Measurements from ENCODE around the gene HNRNPA3.

DNA sequence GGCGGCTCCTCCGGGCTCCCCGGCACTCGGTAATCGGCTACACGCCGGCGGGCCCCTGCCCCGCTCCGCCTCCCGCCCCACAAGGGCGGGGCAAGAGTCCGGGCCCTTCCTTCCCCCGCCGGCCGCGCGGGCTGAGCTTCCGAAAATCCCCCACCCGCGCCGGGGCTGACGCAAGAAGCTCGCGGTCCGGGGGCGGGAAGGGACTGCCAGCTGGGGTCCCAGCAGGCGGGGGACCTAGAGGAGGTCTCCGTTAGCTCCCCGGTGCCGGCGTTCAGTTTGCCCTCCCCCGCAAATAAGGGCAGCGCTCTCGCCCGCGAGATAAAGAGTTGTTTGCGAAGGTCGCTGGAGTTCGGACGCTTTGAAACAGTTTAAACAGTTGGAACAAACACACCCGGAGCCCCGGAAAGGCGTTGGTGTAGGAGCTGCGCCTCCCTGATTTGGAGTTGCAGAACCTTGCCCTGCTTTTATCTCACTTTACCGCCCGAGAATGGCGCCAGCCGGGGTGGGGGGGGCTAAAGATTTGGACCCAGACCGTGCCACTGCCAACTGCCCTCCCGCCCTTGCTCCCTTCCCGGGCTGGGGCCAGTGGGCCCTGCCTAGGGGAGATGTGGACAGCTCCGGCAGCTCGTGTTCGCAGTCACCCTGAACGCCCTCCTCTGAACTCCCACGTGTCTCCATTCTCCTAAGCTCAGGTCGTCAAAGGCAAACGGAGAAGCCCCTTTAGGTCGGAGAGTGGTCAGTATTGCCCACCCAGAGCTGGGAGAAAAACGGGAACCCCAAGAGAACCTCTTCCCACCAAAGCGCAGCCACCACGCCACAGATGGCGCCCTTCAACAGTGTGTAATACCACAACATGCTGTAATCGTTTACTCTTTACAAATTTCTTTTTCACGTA is 52.3 kb downstream of the HNRNPA3 start, which contains the start of gene NFE2L2:
- TF ChIP-seq, protein P1, sequence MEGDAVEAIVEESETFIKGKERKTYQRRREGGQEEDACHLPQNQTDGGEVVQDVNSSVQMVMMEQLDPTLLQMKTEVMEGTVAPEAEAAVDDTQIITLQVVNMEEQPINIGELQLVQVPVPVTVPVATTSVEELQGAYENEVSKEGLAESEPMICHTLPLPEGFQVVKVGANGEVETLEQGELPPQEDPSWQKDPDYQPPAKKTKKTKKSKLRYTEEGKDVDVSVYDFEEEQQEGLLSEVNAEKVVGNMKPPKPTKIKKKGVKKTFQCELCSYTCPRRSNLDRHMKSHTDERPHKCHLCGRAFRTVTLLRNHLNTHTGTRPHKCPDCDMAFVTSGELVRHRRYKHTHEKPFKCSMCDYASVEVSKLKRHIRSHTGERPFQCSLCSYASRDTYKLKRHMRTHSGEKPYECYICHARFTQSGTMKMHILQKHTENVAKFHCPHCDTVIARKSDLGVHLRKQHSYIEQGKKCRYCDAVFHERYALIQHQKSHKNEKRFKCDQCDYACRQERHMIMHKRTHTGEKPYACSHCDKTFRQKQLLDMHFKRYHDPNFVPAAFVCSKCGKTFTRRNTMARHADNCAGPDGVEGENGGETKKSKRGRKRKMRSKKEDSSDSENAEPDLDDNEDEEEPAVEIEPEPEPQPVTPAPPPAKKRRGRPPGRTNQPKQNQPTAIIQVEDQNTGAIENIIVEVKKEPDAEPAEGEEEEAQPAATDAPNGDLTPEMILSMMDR (IDR thresholded peaks at IDR 0.05) = no peak
- peak; percentile 67 to 92 (median 71) for TF ChIP-seq POLR2AphosphoS5 (IDR thresholded peaks at IDR 0.05)

All from suprapubic skin (tissue), 3 donors.